ENCODE results near the gene GNG12. TPM values are rescaled to one million over a fixed set of nuclear protein-coding genes. Genes with fewer than 3 reads are reported as not detected.

GNG12 gene
- total RNA-seq, 3 donors from 2014 or later: 85.0 to 191 (median 158) TPM

GRCh38 chr1:67676287-67676686, 157.0 kb downstream of the GNG12 start:
- ATAC-seq: no peak
- intact Hi-C loops (cut with DNase I, micrococcal nuclease): no loop called here
- no peak for DNase-seq
- Histone ChIP-seq H3K9me3 (no peaks in the 10 kb centered on the region), H3K4me1 (ENCODE audit: low read depth) (no peaks in the 10 kb centered on the region), H3K4me3 (no peak overlapping the region), H3K36me3 (ENCODE audit: low read depth) (no peaks in the 10 kb centered on the region)
- no peak for TF ChIP-seq CTCF (IDR thresholded peaks at IDR 0.05)

DNA sequence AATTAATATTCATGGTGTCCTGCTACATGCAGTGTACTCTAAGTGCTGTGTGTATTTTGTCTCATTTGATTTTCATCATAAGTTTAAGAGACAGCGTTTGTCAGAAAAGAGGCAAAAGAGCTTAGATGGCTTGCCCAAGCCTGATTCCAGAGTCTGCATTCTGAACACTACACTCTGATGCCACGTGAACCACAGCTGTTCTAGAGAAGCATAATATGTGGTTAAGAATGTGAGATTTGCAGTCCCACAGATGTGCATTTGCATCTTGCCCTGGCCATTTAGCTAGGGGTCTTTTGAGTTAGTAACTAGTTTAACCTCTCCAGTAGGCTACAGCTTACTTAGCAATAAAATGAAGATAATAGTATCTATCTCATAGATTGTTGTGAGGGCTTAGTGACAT, 157.5 kb downstream of the GNG12 start:
- intact Hi-C loops (cut with DNase I, micrococcal nuclease): no loop called here
- H3K4me3 ChIP-seq: no peak overlapping the region
- no peak for TF ChIP-seq CTCF (IDR thresholded peaks at IDR 0.05)
- no peaks in the 10 kb centered on the region for H3K4me1 ChIP-seq (ENCODE audit: low read depth)
- no peak for DNase-seq
- H3K36me3 ChIP-seq (ENCODE audit: low read depth): no peaks in the 10 kb centered on the region
- no peaks in the 10 kb centered on the region for H3K9me3 ChIP-seq
- ATAC-seq: no peak

DNA sequence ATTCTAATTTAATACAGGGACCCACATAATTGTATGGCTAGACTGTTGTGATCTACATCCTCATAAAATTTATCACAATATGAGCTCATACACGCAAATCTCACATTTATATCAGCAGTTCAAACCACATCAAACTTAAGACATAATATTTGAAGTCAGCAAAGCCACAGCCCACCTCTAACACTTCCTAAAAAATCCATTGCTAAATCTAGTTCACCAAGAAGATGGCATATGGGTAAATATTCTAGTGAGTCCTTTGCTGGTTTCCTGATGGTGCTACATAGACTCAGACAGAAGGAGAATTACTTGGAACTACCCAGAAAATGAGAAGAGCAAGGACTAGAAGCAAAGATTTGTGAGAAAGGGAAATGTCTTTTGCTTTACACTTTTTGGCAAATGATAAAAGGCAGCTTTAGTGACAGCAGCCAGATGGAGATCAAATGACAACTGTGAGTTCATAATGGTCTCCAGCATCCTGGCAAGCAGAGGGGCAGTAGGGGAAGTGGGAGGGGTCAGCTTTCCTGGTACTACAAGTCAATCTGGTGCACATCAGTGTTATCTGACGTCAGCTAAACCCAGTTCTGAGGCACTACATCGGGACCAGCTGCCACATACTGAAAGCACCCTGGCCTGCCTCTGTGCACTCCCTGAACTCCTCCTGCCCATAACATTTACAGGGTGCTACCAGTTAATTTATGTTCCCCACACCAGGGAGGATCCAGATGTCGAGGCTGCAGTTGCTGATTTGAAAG, 158.8 kb downstream of the GNG12 start:
- DNase-seq: peak in 1 of 3 donors; percentile 31
- peak; percentile 70 for ATAC-seq
- H3K4me1 ChIP-seq (ENCODE audit: low read depth): no peaks in the 10 kb centered on the region
- H3K9me3 ChIP-seq: no peaks in the 10 kb centered on the region
- no peaks in the 10 kb centered on the region for H3K36me3 ChIP-seq (ENCODE audit: low read depth)
- no peak for TF ChIP-seq CTCF (IDR thresholded peaks at IDR 0.05)
- H3K4me3 ChIP-seq: no peak overlapping the region
- intact Hi-C loops (cut with DNase I, micrococcal nuclease): no loop called here

DNA sequence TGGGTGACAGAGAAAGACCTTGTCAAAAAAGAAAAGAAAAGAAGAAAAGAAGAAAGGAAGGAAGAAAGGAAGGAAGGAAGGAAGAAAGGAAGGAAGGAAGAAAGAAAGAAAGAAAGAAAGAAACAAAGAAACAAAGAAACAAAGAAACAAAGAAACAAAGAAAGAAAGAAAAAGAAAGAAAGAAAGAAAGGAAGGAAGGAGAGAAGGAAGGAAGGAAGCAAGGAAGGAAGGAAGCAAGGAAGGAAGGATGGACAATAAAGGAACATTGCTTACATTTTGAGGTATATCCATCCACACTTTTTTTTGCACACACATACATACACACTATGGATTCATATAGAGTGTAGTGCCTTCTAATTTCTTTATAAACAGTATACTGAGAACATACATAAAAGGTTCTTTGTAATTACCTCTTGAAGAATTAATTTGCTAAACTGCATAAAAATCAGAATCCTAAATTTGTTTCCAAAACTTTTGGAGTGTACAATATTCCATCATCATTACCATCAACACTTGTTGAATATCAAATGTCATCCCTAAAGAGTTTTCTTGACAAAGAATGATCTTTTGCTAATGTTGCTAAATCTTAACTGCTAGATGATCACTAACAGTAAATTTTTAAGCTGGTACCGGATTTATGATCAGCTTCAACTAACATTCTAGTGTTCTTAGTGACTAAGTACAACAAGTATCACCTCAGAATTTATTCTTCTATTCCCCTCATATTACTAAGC, 159.6 kb downstream of the GNG12 start:
- intact Hi-C loops (cut with DNase I, micrococcal nuclease): no loop called here
- TF ChIP-seq CTCF (IDR thresholded peaks at IDR 0.05): no peak
- no peak overlapping the region for H3K4me3 ChIP-seq
- no peaks in the 10 kb centered on the region for H3K9me3 ChIP-seq
- no peaks in the 10 kb centered on the region for H3K36me3 ChIP-seq (ENCODE audit: low read depth)
- H3K4me1 ChIP-seq (ENCODE audit: low read depth): no peaks in the 10 kb centered on the region
- DNase-seq: no peak
- no peak for ATAC-seq

DNA sequence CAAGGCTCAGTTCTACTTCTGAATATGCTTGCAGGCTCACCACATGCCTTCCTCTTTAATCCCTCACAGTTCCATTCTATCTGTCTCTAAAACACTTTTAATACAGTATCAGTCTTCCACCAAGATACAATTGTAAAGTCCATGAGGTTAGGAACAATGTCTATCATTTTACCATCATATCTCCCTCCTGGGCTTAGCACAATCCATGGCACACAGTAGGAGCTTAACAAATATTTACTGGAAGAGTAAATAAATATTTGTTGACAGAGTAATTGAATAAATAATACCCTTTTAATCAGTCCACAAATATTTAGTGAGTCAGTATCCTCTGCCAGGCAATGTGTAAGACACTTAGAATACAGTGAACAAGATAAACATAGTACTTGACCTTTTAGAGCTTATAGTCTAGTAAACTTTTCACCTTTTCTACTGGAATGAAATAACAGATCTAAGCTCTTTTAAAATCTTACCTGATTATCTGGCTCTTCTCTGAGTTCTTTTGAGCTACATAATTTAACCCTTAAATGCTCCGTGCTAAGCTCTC, 160.9 kb downstream of the GNG12 start:
- no peaks in the 10 kb centered on the region for H3K36me3 ChIP-seq (ENCODE audit: low read depth)
- H3K4me3 ChIP-seq: no peak overlapping the region
- intact Hi-C loops (cut with DNase I, micrococcal nuclease): no loop called here
- H3K9me3 ChIP-seq: no peaks in the 10 kb centered on the region
- no peaks in the 10 kb centered on the region for H3K4me1 ChIP-seq (ENCODE audit: low read depth)
- DNase-seq: no peak
- no peak for TF ChIP-seq CTCF (IDR thresholded peaks at IDR 0.05)
- ATAC-seq: no peak

Measured in mucosa of descending colon (tissue), 3 donors.